Muscle of back (tissue), 11 donors: ENCODE measurements around the gene RBFOX2. TPM values are rescaled to one million over a fixed set of nuclear protein-coding genes. Genes with fewer than 3 reads are reported as not detected.
"Not testable (repeated sequence)": the region's sequence is repeated elsewhere in the genome, so short reads cannot be mapped to it uniquely, and the experiment has no call there.

ENCODE experiments used
- DNase-seq, 3 donors: peaks; one replicate each; pipeline versions ENCODE4 v3.0.0 to v3.0.0-alpha.2; 2013
- polyA plus RNA-seq, 10 donors: library from polyadenylated mRNA; unstranded; fragments of 120-200 nt; gene quantifications; one replicate each; pipeline ENCODE4 v1.2.1, GENCODE V29; 2013; ENCODE audit not compliant: insufficient read length in 10 of 10

The RBFOX2 gene
- polyA plus RNA-seq, 10 donors, result 159 to 231 (median 186) TPM

GRCh38 chr22:36010882-36011281 is 17.7 kb downstream of the RBFOX2 start:
- DNase-seq, result peak in 1 of 3 donors; percentile 74

GRCh38 chr22:36010090-36010489 is 18.5 kb downstream of the RBFOX2 start:
- no peak for DNase-seq

- DNase-seq, result no peak
These were observed 19.5 kb downstream of the RBFOX2 start for GRCh38 chr22:36009085-36009484.

DNA sequence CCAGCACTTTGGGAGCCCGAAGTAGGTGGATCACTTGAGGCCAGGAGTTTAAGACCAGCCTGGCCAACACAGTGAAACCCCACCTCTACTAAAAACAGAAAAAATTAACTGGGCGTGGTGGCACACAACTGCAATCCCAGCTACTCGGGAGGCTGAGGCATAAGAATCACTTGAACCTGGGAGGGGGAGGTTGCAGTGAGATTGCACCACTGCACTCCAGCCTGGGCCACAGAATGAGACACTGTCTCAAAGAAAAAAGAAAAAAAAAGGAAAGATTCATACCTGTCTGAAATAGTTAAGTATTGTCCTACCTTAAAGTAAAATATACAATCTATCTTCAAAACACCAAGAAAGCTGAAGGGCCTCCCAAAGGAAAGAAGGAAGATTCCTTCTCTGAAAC is 20.1 kb downstream of the RBFOX2 start:
- no peak for DNase-seq

GRCh38 chr22:36008131-36008530 is 20.5 kb downstream of the RBFOX2 start:
- no peak for DNase-seq

- no peak for DNase-seq
These were observed 24.5 kb downstream of the RBFOX2 start for GRCh38 chr22:36003972-36004674.

- no peak for DNase-seq
These were observed 25.8 kb downstream of the RBFOX2 start for GRCh38 chr22:36002718-36003260.

DNA sequence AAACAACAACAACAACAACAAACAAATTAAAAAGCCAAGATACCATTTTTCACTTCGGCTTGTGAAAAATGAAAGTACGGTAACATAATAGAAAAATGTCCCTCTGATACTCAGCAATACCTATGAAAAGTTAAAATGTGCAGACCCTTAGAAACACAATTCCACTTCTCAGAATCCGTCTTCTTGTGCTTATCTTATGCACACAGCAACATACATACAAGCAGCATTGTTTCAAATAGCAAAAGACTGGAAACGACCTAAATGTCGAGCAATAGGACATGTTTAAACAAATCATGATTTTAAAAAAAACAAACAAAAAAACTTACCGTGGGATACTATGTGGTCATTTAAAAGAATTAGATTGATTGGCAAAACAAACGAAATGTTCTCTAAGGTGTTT is 26.5 kb downstream of the RBFOX2 start:
- DNase-seq, result no peak

GRCh38 chr22:35998748-35999147 is 29.9 kb downstream of the RBFOX2 start:
- no peak for DNase-seq

GRCh38 chr22:35997438-35997837 is 31.2 kb downstream of the RBFOX2 start:
- peak in 1 of 3 donors; percentile 71 for DNase-seq

GRCh38 chr22:35996596-35996995 is 32.0 kb downstream of the RBFOX2 start:
- no peak for DNase-seq

DNA sequence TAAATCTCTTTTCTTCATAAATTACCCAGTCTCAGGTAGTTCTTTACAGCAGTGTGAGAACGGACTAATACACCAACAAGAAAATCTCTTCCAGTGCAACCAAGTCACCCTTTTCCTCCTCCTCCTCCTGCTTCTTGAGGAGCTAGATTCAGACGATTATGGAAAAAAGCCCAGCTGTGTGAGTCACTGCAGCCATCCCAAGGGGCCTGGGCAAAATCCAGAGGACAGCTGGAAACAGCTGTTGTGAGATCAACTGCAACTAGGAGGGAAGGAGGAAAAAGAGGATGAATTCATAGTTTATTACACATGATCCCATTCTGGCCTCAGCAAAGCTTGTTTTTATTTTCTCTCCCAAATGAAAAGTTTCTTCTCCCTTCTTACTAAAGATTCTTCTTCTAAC is 32.9 kb downstream of the RBFOX2 start:
- DNase-seq, result peak; percentile 94 to 97 (median 97)

GRCh38 chr22:35995348-35995747 is 33.3 kb downstream of the RBFOX2 start:
- peak in 1 of 3 donors; percentile 63 for DNase-seq

- not testable (repeated sequence) for DNase-seq
These were observed 34.9 kb downstream of the RBFOX2 start for GRCh38 chr22:35993727-35994126.

DNA sequence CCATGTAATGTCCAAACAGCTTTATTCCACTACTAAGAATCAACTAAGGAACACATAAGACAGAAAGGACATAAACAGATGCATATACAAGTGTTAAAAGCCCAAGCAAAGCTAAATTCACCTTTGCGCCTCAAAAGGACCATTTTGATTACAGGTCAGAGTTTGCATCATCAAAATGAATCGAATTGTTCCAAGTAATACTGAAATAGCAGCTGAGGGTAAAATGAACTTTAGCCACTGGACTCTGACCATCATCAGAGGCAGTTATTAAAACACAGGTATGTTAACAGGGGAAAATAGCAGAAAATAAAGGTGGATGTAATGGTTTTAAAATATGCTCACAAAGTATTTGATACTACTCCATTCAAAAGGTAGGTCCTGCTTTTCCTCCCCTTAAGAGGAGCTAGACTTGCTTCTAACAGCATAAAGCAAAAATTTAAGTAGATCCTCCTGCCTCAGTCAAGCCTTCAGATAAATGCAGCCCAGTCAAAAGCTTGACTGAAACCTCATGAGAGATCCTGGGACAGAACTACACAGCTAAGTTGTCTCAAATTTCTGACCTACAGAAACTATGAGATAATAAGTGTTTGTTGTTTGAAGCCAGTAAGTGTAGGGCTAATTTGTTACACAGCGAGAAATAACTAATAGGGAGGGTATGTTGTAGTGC is 35.4 kb downstream of the RBFOX2 start:
- DNase-seq, result no peak

- DNase-seq, result no peak
These were observed 37.5 kb downstream of the RBFOX2 start for GRCh38 chr22:35991168-35991567.

- DNase-seq, result no peak
These were observed 40.6 kb downstream of the RBFOX2 start for GRCh38 chr22:35988030-35988429.

- no peak for DNase-seq
These were observed 41.1 kb downstream of the RBFOX2 start for GRCh38 chr22:35987487-35987886.

DNA sequence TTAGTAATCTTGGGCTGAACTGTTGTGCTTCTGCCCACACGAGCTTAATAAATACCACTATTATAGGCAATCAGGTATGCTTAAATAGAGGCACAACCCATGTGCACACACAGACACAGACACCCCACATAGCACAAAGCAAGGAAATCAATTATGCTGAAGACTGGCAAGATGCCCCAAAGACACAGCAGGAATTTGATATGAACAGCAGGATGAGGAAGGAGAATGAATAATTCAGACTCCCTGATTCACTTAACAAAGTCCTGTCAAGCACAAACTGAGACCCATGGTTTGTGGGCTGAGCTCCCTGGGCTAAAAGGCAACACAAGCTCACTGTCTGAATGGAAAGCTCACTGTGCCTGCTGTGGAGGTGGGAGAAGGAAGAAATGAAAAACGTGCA is 42.5 kb downstream of the RBFOX2 start:
- DNase-seq, result peak in 1 of 3 donors; percentile 41

- no peak for DNase-seq
These were observed 43.3 kb downstream of the RBFOX2 start for GRCh38 chr22:35985371-35985770.

GRCh38 chr22:35984183-35985175 is 44.1 kb downstream of the RBFOX2 start:
- no peak for DNase-seq

- DNase-seq, result no peak
These were observed 46.7 kb downstream of the RBFOX2 start for GRCh38 chr22:35981900-35982299.
